HepG2 (cell line): ENCODE results near the gene VPS13D. TPM values are rescaled to one million over a fixed set of nuclear protein-coding genes. Genes with fewer than 3 reads are reported as not detected.
A peak's percentile ranks its signal among the peaks of the same experiment; 100 is the strongest.

Experiments used
- ATAC-seq: fragments of 200-7000 bp; cut with Tn5 transposase; 3 replicates; pipeline ENCODE4 v1.9.1; 2020; ENCODE audit warnings: mild to moderate bottlenecking, moderate library complexity
- BruUV-seq: library from RNA; stranded (reverse); fragments of 400-500 nt; replicated peaks from 2 replicates; lab custom pipeline; 2021; lab: Mats Ljungman, UMichigan
- CTCF ChIA-PET: fragments of 300-600 bp; formaldehyde crosslinking; extraction: SDS; loops from one replicate; lab custom pipeline; 2021; ENCODE audit warnings: low total read pairs, inconsistent platforms, low intra/inter-chr PET ratio; lab: Yijun Ruan, JAX
- POLR2A ChIA-PET: fragments of 350-600 bp; sonication (Branson Sonifier 250); formaldehyde crosslinking; loops from one replicate; lab custom pipeline; 2020; ENCODE audit warnings: antibody characterized with exemption, inconsistent platforms; lab: Yijun Ruan, JAX
- DNase-seq: peaks from one replicate; pipeline ENCODE4 v3.0.0-alpha.2; 2015; ENCODE audit warnings: low spot score
- FAIRE-seq: peaks from 3 replicates; lab custom pipeline; 2011; peaks lifted over from hg19 to GRCh38; lab: Jason Lieb, UNC
- H2AFZ ChIP-seq: one replicate; pipeline ENCODE4 v1.6.1; 2011; ENCODE audit warnings: low read length, inconsistent platforms
- H3K27ac ChIP-seq: fragments of 300-600 bp; 3 replicates; pipeline ENCODE4 v1.8.0; 2011; ENCODE audit warnings: mixed run types, mild to moderate bottlenecking, mixed read lengths, low read length, inconsistent platforms; ENCODE audit not compliant: insufficient read depth; ENCODE audit errors: extremely low read length
- H3K27me3 ChIP-seq, 2 experiments: fragments of 200-600 bp in 1 of 2; 2 replicates in 1 of 2; 3 replicates in 1 of 2; pipeline versions ENCODE4 v1.6.0 to v1.8.0; 2011; ENCODE audit warnings: low read length in 2 of 2, mild to moderate bottlenecking in 2 of 2, moderate library complexity in 2 of 2, inconsistent platforms in 1 of 2; ENCODE audit not compliant: insufficient read depth in 2 of 2, control insufficient read depth in 1 of 2
- H3K36me3 ChIP-seq, 2 experiments: fragments of 200-600 bp in 1 of 2; replicated peaks in 1 of 2; 2 replicates in 1 of 2; 3 replicates in 1 of 2; pipeline versions ENCODE4 v1.5.1 to v1.8.0; 2011; ENCODE audit warnings: low read length in 2 of 2, inconsistent platforms in 1 of 2; ENCODE audit not compliant: insufficient read depth in 2 of 2, control insufficient read depth in 1 of 2
- H3K4me1 ChIP-seq: 2 replicates; pipeline ENCODE4 v1.5.1; 2012; ENCODE audit warnings: low read length, inconsistent platforms; ENCODE audit not compliant: insufficient read depth
- H3K4me2 ChIP-seq: 2 replicates; pipeline ENCODE4 v1.6.0; 2011; ENCODE audit warnings: low read depth, low read length, inconsistent platforms
- H3K4me3 ChIP-seq, 3 experiments: fragments of 200-600 bp in 1 of 3; sonication (generic), shearing (Covaris generic) in 1 of 3; replicated peaks in 1 of 3; 2 replicates each; pipeline ENCODE4 v1.5.1; 2011 to 2016; ENCODE audit warnings: low read length in 3 of 3, inconsistent platforms in 2 of 3, low read depth in 2 of 3, mild to moderate bottlenecking in 2 of 3, control low read depth in 1 of 3, mixed read lengths in 1 of 3; ENCODE audit not compliant: insufficient read depth in 1 of 3
- H3K79me2 ChIP-seq: one replicate; pipeline ENCODE4 v1.6.1; 2011; ENCODE audit warnings: low read length, inconsistent platforms; ENCODE audit not compliant: insufficient read depth
- H3K9ac ChIP-seq: 2 replicates; pipeline ENCODE4 v1.6.0; 2011; ENCODE audit warnings: mild to moderate bottlenecking, low read depth, low read length, inconsistent platforms; ENCODE audit not compliant: insufficient read depth
- H3K9me3 ChIP-seq: 2 replicates; pipeline ENCODE4 v1.5.1; 2012; ENCODE audit warnings: mild to moderate bottlenecking, low read length
- H4K20me1 ChIP-seq: 2 replicates; pipeline ENCODE4 v1.6.0; 2011; ENCODE audit warnings: inconsistent platforms, mild to moderate bottlenecking, low read length, moderate library complexity; ENCODE audit not compliant: insufficient read depth
- ETS1 ChIP-seq: sonication (generic); formaldehyde crosslinking; IDR thresholded peaks from 2 replicates; pipeline ENCODE4 v1.4.0; 2020; ENCODE audit warnings: missing genetic modification reagents
- HMGA1 ChIP-seq: sonication (generic); formaldehyde crosslinking; conservative IDR thresholded peaks from 2 replicates; pipeline ENCODE4 v1.4.0; 2020; ENCODE audit warnings: missing genetic modification reagents
- HMGXB3 ChIP-seq: sonication (generic); formaldehyde crosslinking; IDR thresholded peaks from 2 replicates; pipeline ENCODE4 v1.4.0; 2020; ENCODE audit warnings: missing genetic modification reagents, borderline replicate concordance
- IKZF1 ChIP-seq: fragments of 450-650 bp; IDR thresholded peaks from 2 replicates; pipeline ENCODE4 v1.7.1; 2016
- JDP2 ChIP-seq: sonication (generic); formaldehyde crosslinking; IDR thresholded peaks from 2 replicates; pipeline ENCODE4 v1.8.1; 2022; ENCODE audit warnings: missing genetic modification reagents, borderline replicate concordance
- KLF13 ChIP-seq: sonication (generic); formaldehyde crosslinking; IDR thresholded peaks from 2 replicates; pipeline ENCODE4 v1.4.0; 2020; ENCODE audit warnings: mild to moderate bottlenecking, missing genetic modification reagents
- PAF1 ChIP-seq: IDR thresholded peaks from 2 replicates; pipeline ENCODE4 v1.6.1; 2016; ENCODE audit warnings: missing genetic modification reagents, missing compliant biosample characterization
- PHF21A ChIP-seq: sonication (generic); formaldehyde crosslinking; IDR thresholded peaks from 2 replicates; pipeline ENCODE4 v1.5.0; 2020; ENCODE audit warnings: mild to moderate bottlenecking, missing genetic modification reagents
- STAG1 ChIP-seq: sonication (generic); formaldehyde crosslinking; IDR thresholded peaks from 2 replicates; pipeline ENCODE4 v1.4.0; 2020; ENCODE audit warnings: missing genetic modification reagents
- ZFP37 ChIP-seq: sonication (generic); formaldehyde crosslinking; IDR thresholded peaks from 2 replicates; pipeline ENCODE4 v1.4.0; 2020; ENCODE audit warnings: missing genetic modification reagents, borderline replicate concordance
- ZKSCAN5 ChIP-seq: sonication (generic); formaldehyde crosslinking; IDR thresholded peaks from 2 replicates; pipeline ENCODE4 v1.5.1; 2020; ENCODE audit warnings: mild to moderate bottlenecking, missing genetic modification reagents
- ZNF619 ChIP-seq: sonication (generic); formaldehyde crosslinking; IDR thresholded peaks from 2 replicates; pipeline ENCODE4 v1.4.0; 2020; ENCODE audit warnings: mild to moderate bottlenecking, missing genetic modification reagents
- ZNF782 ChIP-seq: sonication (generic); formaldehyde crosslinking; IDR thresholded peaks from 2 replicates; pipeline ENCODE4 v1.4.0; 2020; ENCODE audit warnings: missing genetic modification reagents, mild to moderate bottlenecking, borderline replicate concordance
- WGBS: methylation state at CpG from one replicate; pipeline ENCODE4 v1.1.6; 2017; ENCODE audit warnings: low lambda C conversion rate; 5-methylcytosine and 5-hydroxymethylcytosine counted together
- in situ Hi-C: cut with HindIII; loops from 2 replicates; pipeline ENCODE4 v1.10.0; 2017; ENCODE audit warnings: low pct_unique_long_range_greater_than_20kb; ENCODE audit not compliant: extremely low pct_ligation_motif_present
- intact Hi-C: fragments of 100-400 bp; cut with micrococcal nuclease; formaldehyde crosslinking; loops from one replicate; pipeline ENCODE4 v1.10.0; 2022; ENCODE audit not compliant: unreplicated experiment
- polyA plus RNA-seq, 8 experiments: library from polyadenylated mRNA; depleted of rRNA in 3 of 8; stranded (reverse) in 7 of 8; unstranded in 1 of 8; fragments of >200 nt; fragmentation: Illumina TruSeq in 4 of 8; extraction: Trizol in 4 of 8; gene quantifications; 2 replicates each; pipeline versions ENCODE4 v1.2.1 to v1.2.3, GENCODE V29; 2011 to 2016; ENCODE audit warnings: low read depth in 4 of 8, missing spikeins in 1 of 8, mixed read lengths in 1 of 8; ENCODE audit not compliant: insufficient read depth in 1 of 8
- total RNA-seq, 5 experiments: library from RNA; depleted of rRNA; stranded (reverse); fragments of >200 nt; fragmentation: Illumina TruSeq; extraction: Trizol; gene quantifications; 2 replicates each; pipeline ENCODE4 v1.2.3, GENCODE V29; 2016; ENCODE audit warnings: low read depth in 1 of 5

The VPS13D gene
- total and polyA plus RNA-seq, 2 of the 13 experiments (the other 11 are each of a cell fraction or from before 2014, with no cell fraction given), result 8.6 to 13.9 TPM

GRCh38 chr1:12452262-12452661, 222.4 kb downstream of the VPS13D start:
- POLR2A ChIA-PET, result interaction anchor here (0.8 to 2.1 kb wide), 3 partner anchors 23 to 167 kb away, joined by 3 to 11 read pairs (median 6); no protein-coding TSS in a partner anchor
- in situ Hi-C loops, result no loop called here
- no TSS peak for BruUV-seq

GRCh38 chr1:12453400-12454343, 223.8 kb downstream of the VPS13D start:
- CTCF ChIA-PET, result no interaction called here
- H3K27me3 ChIP-seq, result no peaks in the 10 kb centered on the region
- H3K36me3 ChIP-seq, result peaks cover 5 to 12% of the 10 kb centered on the region in 2 experiments; a peak in 4 of 5 replicates
- peak overlapping the region; percentile 58 for H3K27ac ChIP-seq
- peak overlapping the region; percentile 22; the same call in 1 of the 2 replicates for H3K9ac ChIP-seq
- no peaks in the 10 kb centered on the region for H3K9me3 ChIP-seq
- H3K4me1 ChIP-seq, result peaks cover 48% of the 10 kb centered on the region
- DNase-seq, result peak; percentile 86
- FAIRE-seq, result peak; percentile 84
- peak; percentile 91 for ATAC-seq
- no peak overlapping the region for H2AFZ ChIP-seq
- no TSS peak for BruUV-seq
- 22% methylated on average over 13 of the region's 13 CpGs for WGBS
- H3K4me2 ChIP-seq, result peak overlapping the region; percentile 38
- in situ Hi-C loops, result no loop called here
- H3K4me3 ChIP-seq, result no peak overlapping the region
- H3K79me2 ChIP-seq, result no peaks in the 10 kb centered on the region
- no peaks in the 10 kb centered on the region for H4K20me1 ChIP-seq
- intact Hi-C loops, result no loop called here
- POLR2A ChIA-PET, result interaction anchor here (0.8 to 2.3 kb wide), 8 partner anchors 22 to 166 kb away, joined by 3 to 11 read pairs (median 6); partner anchors contain the start of gene DHRS3
- no peak for TF ChIP-seq ETS1 (CRISPR knock-in tag)
- no peak for TF ChIP-seq HMGA1 (CRISPR knock-in tag)
- no peak for TF ChIP-seq JDP2 (CRISPR knock-in tag)
- TF ChIP-seq ZNF782 (CRISPR knock-in tag), result 0 out of 2 replicates have a peak, but pooled peaks have one; percentile 26
- no peak for TF ChIP-seq IKZF1
- peak; percentile 62; the same call in 1 of the 2 replicates for TF ChIP-seq HMGXB3 (CRISPR knock-in tag)
- TF ChIP-seq PHF21A, result peak; percentile 67
- TF ChIP-seq STAG1 (CRISPR knock-in tag), result 0 out of 2 replicates have a peak, but pooled peaks have one; percentile 20
- TF ChIP-seq PAF1 (CRISPR knock-in tag), result no peak
- no peak for TF ChIP-seq ZFP37 (CRISPR knock-in tag)

More at GRCh38 chr1:12452262-12452661, 222.4 kb downstream of the VPS13D start:
- Histone ChIP-seq H3K27me3 (no peaks in the 10 kb centered on the region), H2AFZ (no peak overlapping the region), H3K4me2 (no peak overlapping the region), H3K9ac (no peak overlapping the region), H3K36me3 (peaks cover 5 to 11% of the 10 kb centered on the region in 2 experiments; a peak in 4 of 5 replicates), H3K9me3 (no peaks in the 10 kb centered on the region), H3K79me2 (no peaks in the 10 kb centered on the region), H3K4me3 (no peak overlapping the region), H3K4me1 (peaks cover 62% of the 10 kb centered on the region), H4K20me1 (no peaks in the 10 kb centered on the region), H3K27ac (no peak overlapping the region)
- TF ChIP-seq ZNF619 (CRISPR knock-in tag), result no peak
- no peak for TF ChIP-seq KLF13 (CRISPR knock-in tag)
- no peak for TF ChIP-seq ZKSCAN5 (CRISPR knock-in tag)
- ATAC-seq, result no peak
- intact Hi-C loops, result no loop called here
- CTCF ChIA-PET, result no interaction called here
- FAIRE-seq, result no peak
- DNase-seq, result no peak
